ENCODE measurements around the gene C5orf15. TPM values are rescaled to one million over a fixed set of nuclear protein-coding genes. Genes with fewer than 3 reads are reported as not detected.

C5orf15 gene
- total and polyA plus RNA-seq, 8 donors: 2.9 to 77.8 (median 22.3) TPM

DNA sequence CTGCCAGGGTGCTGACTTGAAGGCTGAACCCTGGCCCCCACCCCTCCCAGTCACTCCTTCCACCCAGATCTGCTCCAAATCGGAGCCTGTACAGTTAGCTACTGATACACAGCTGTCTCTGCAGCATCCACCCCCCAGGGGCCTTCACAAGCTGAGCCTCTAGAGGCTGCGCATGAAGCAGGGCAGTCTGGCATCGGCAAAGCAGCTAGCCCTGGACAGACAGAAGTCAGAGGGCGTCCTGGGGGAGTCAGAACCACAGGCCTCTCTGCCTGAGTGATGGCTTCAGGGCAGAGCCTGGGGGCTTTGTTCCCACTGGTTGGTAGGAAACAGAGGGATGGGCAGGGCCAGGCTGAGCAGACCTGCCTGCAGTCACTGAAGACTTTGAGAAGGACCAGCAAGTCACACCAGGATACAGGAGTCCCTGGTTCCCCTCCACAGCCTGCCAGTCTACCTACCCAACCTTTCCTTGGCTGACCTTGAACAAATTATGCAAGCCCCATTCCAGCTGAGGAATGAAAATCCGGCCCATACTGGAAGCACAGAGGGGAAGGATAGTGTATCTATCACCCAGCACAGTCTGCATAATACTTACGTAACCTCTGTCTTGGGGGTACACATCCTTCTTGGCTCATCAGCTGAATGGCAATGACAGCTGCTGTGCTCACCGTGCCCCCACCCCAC is 27.6 kb upstream of the C5orf15 start:
- Histone ChIP-seq H3K27me3 (no peaks in the 10 kb centered on the region), H3K36me3 (peaks cover 5 to 13% (median 12%) of the 10 kb centered on the region in 4 donors), H3K4me1 (peaks cover 67 to 95% (median 80%) of the 10 kb centered on the region in 4 donors), H3K27ac (peak overlapping the region in 4 of 5 donors; percentile 23 to 56 (median 35)), H3K9me3 (no peaks in the 10 kb centered on the region), H3K4me3 (no peak overlapping the region)
- peak in 1 of 2 donors; percentile 32 for DNase-seq
- intact Hi-C loops (cut with DNase I; ENCODE audit: low total_unique reads): no loop called here
- TF ChIP-seq POLR2A (IDR thresholded peaks at IDR 0.05) (no peak), EP300 (IDR thresholded peaks at IDR 0.05) (no peak), POLR2AphosphoS5 (IDR thresholded peaks at IDR 0.05) (no peak)
- TF ChIP-seq, protein P1, sequence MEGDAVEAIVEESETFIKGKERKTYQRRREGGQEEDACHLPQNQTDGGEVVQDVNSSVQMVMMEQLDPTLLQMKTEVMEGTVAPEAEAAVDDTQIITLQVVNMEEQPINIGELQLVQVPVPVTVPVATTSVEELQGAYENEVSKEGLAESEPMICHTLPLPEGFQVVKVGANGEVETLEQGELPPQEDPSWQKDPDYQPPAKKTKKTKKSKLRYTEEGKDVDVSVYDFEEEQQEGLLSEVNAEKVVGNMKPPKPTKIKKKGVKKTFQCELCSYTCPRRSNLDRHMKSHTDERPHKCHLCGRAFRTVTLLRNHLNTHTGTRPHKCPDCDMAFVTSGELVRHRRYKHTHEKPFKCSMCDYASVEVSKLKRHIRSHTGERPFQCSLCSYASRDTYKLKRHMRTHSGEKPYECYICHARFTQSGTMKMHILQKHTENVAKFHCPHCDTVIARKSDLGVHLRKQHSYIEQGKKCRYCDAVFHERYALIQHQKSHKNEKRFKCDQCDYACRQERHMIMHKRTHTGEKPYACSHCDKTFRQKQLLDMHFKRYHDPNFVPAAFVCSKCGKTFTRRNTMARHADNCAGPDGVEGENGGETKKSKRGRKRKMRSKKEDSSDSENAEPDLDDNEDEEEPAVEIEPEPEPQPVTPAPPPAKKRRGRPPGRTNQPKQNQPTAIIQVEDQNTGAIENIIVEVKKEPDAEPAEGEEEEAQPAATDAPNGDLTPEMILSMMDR (IDR thresholded peaks at IDR 0.05): no peak
- 53 to 72% (median 59%) methylated on average over 5 to 7 of the region's 7 CpGs for WGBS, 5 donors

DNA sequence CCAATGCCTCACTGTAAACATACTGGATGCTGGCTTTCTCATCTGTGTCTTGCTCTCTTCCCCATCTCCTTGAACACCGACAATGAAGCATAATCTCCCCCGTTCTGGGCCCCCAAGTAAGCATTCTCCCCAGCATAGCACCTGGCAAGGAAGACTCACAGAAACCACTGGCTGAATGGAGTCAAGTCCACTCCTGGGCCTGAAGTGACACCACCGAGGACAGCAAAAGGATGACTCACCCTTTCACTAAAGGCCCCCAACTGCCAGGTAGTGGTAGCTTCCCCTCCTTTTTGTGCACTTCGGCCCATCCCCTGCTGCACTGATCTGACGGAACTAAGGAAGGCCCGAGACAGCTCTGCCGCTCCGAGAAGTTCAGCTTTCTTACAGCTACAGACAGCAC is 26.9 kb upstream of the C5orf15 start:
- Histone ChIP-seq H3K36me3 (peaks cover 8 to 18% (median 17%) of the 10 kb centered on the region in 4 donors), H3K9me3 (no peaks in the 10 kb centered on the region), H3K27me3 (no peaks in the 10 kb centered on the region), H3K27ac (peak overlapping the region in 4 of 5 donors; percentile 4 to 56 (median 34)), H3K4me3 (no peak overlapping the region), H3K4me1 (peaks cover 64 to 90% (median 77%) of the 10 kb centered on the region in 4 donors)
- TF ChIP-seq POLR2A (IDR thresholded peaks at IDR 0.05): no peak
- 54 to 63% (median 59%) methylated on average over 8 of the region's 8 CpGs for WGBS, 5 donors
- intact Hi-C loops (cut with DNase I; ENCODE audit: low total_unique reads): no loop called here
- no peak for DNase-seq

DNA sequence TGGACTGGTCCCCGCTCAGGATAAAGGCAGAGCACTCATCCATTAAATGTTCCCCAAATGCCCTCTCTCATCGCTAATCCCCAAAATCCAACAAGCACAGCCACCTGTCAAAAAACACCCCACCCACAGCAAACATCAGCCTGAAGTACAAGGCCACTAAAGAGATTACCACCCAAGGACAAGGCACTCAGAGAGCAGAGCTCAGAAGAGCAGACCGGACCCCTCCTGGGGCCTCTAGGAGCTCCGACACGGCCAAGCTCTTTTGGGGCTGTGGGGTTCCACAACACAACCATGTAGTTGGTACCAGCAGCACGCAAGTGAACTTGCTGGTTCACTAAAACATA is 26.5 kb upstream of the C5orf15 start:
- WGBS, 5 donors: 52 to 63% (median 58%) methylated on average over 6 of the region's 6 CpGs
- Histone ChIP-seq H3K27me3 (no peaks in the 10 kb centered on the region), H3K4me3 (no peak overlapping the region), H3K4me1 (peaks cover 63 to 89% (median 74%) of the 10 kb centered on the region in 4 donors), H3K27ac (peak overlapping the region in 4 of 5 donors; percentile 9 to 56 (median 34)), H3K9me3 (no peaks in the 10 kb centered on the region), H3K36me3 (peaks cover 12 to 21% (median 21%) of the 10 kb centered on the region in 4 donors)
- intact Hi-C loops (cut with DNase I; ENCODE audit: low total_unique reads): no loop called here
- no peak for DNase-seq
- TF ChIP-seq POLR2A (IDR thresholded peaks at IDR 0.05) (no peak), POLR2AphosphoS5 (IDR thresholded peaks at IDR 0.05) (no peak)
- TF ChIP-seq, protein P1 (IDR thresholded peaks at IDR 0.05): no peak

DNA sequence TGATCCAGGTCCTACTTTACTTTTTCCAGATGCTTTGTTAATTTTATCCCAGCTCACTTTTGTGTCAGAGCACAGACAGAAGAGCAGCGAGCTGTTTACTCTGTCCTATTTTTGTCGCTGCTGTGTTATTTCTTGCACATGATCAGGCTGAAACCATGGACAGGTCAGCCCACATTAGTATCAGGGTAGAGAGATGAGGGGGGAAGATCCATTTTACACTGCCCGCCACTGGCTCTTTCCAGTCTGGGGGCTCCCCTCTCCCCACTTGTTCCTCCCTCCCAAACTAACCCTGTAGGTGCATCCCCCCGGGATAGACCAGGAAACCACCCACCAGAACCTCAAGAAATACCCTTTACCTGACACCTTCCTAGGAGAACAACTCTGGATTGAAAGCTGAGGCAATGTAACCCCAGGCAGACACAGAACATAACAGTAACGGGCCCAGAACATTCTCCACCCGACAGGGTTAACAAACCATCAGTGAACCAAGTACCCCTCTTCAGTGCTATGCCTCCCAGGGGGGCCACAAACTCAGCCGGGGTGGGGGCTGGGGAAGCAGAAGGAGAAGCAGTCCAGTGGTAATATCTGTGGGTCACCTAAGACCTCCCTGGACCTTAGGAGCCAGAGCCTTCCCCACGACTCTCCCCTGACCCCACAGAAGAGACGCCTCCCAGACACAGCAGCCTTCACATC is 26.0 kb upstream of the C5orf15 start:
- Histone ChIP-seq H3K9me3 (no peaks in the 10 kb centered on the region), H3K27me3 (no peaks in the 10 kb centered on the region), H3K4me1 (peaks cover 58 to 84% (median 69%) of the 10 kb centered on the region in 4 donors), H3K36me3 (peaks cover 17 to 27% (median 26%) of the 10 kb centered on the region in 4 donors), H3K4me3 (no peak overlapping the region), H3K27ac (peak overlapping the region in 4 of 5 donors; percentile 9 to 56 (median 19))
- TF ChIP-seq, protein P1 (IDR thresholded peaks at IDR 0.05): no peak
- TF ChIP-seq POLR2A (IDR thresholded peaks at IDR 0.05): no peak
- no peak for TF ChIP-seq POLR2AphosphoS5 (IDR thresholded peaks at IDR 0.05)
- TF ChIP-seq EP300 (IDR thresholded peaks at IDR 0.05): no peak
- intact Hi-C loops (cut with DNase I; ENCODE audit: low total_unique reads): no loop called here
- 61 to 75% (median 71%) methylated on average over 9 of the region's 9 CpGs for WGBS, 5 donors
- no peak for DNase-seq

Measured in stomach (tissue), 9 donors.